Measurements from ENCODE around the gene RTL1.

- TF ChIP-seq CTCF (IDR thresholded peaks at IDR 0.05; ENCODE audit: low read length) (no peak), EZH2 (optimal IDR thresholded peaks at IDR 0.05; ENCODE audit: low read depth, low read length) (no peak)
Measured at GRCh38 chr14:100898465-100898864, 5.1 kb downstream of the RTL1 start.
